GM23248 (cell line): Measurements from ENCODE around the gene LAMA3. TPM values are rescaled to one million over a fixed set of nuclear protein-coding genes. Genes with fewer than 3 reads are reported as not detected.

Experiments used
- DNase-seq: peaks from one replicate; pipeline ENCODE4 v3.0.0-alpha.2; 2015
- H2AFZ ChIP-seq: fragments of 200-600 bp; sonication (generic); 2 replicates; pipeline ENCODE4 v1.6.1; 2016; ENCODE audit warnings: antibody characterized with exemption
- H3F3A ChIP-seq: fragments of 200-600 bp; sonication (generic); 2 replicates; pipeline ENCODE4 v1.6.1; 2016; ENCODE audit warnings: mild to moderate bottlenecking, antibody characterized with exemption, mixed run types; ENCODE audit not compliant: insufficient read depth
- H3K27ac ChIP-seq: fragments of 200-600 bp; sonication (generic); 2 replicates; pipeline ENCODE4 v1.5.1; 2016; ENCODE audit warnings: mild to moderate bottlenecking
- H3K27me3 ChIP-seq: fragments of 200-600 bp; sonication (generic); replicated peaks from 2 replicates; pipeline ENCODE4 v1.6.1; 2016; ENCODE audit warnings: mild to moderate bottlenecking; ENCODE audit not compliant: insufficient read depth
- H3K36me3 ChIP-seq: fragments of 200-600 bp; sonication (generic); 2 replicates; pipeline ENCODE4 v1.6.1; 2016; ENCODE audit warnings: low read depth, mild to moderate bottlenecking
- H3K4me1 ChIP-seq: fragments of 200-600 bp; sonication (generic); 2 replicates; pipeline ENCODE4 v1.6.1; 2016; ENCODE audit warnings: mild to moderate bottlenecking; ENCODE audit not compliant: insufficient read depth
- H3K4me2 ChIP-seq: fragments of 200-600 bp; sonication (generic); one replicate; pipeline ENCODE4 v1.6.1; 2016; ENCODE audit warnings: mild to moderate bottlenecking; ENCODE audit not compliant: unreplicated experiment
- H3K4me3 ChIP-seq: fragments of 200-600 bp; sonication (generic); 2 replicates; pipeline ENCODE4 v1.5.1; 2016; ENCODE audit warnings: mild to moderate bottlenecking
- H3K79me2 ChIP-seq: fragments of 200-600 bp; sonication (generic); 2 replicates; pipeline ENCODE4 v1.6.1; 2016; ENCODE audit warnings: mild to moderate bottlenecking; ENCODE audit not compliant: insufficient read depth
- H3K9ac ChIP-seq: fragments of 200-600 bp; sonication (generic); 2 replicates; pipeline ENCODE4 v1.6.1; 2016; ENCODE audit warnings: mild to moderate bottlenecking
- H3K9me2 ChIP-seq: fragments of 200-600 bp; sonication (generic); 2 replicates; pipeline ENCODE4 v1.6.1; 2016; ENCODE audit warnings: mixed run types, mild to moderate bottlenecking, moderate library complexity; ENCODE audit not compliant: insufficient read depth
- H3K9me3 ChIP-seq: fragments of 200-600 bp; sonication (generic); one replicate; pipeline ENCODE4 v1.6.1; 2017; ENCODE audit warnings: low read depth
- H4K20me1 ChIP-seq: fragments of 200-600 bp; sonication (generic); 2 replicates; pipeline ENCODE4 v1.6.0; 2016; ENCODE audit not compliant: insufficient read depth
- EZH2 ChIP-seq: fragments of 200-600 bp; sonication (generic); IDR thresholded peaks from 2 replicates; pipeline ENCODE4 v1.6.1; 2018; ENCODE audit warnings: antibody characterized with exemption, mild to moderate bottlenecking; ENCODE audit not compliant: insufficient read depth, poor library complexity, severe bottlenecking
- EZH2phosphoT487 ChIP-seq: fragments of 200-600 bp; sonication (generic); IDR thresholded peaks from 2 replicates; pipeline ENCODE4 v1.6.1; 2018; ENCODE audit warnings: antibody characterized with exemption, moderate library complexity, mild to moderate bottlenecking, low read depth; ENCODE audit not compliant: insufficient read depth
- WGBS, 2 experiments: methylation state at CpG; one replicate each; pipeline ENCODE4 v1.1.6; 2015 to 2017; ENCODE audit warnings: low lambda C conversion rate in 2 of 2, low coverage in 1 of 2; ENCODE audit errors: missing lambda C conversion rate in 2 of 2; 5-methylcytosine and 5-hydroxymethylcytosine counted together
- in situ Hi-C: fragments of 300-500 bp; cut with MboI; formaldehyde crosslinking; loops from 2 replicates; pipeline ENCODE4 v1.15.0; 2020
- polyA plus RNA-seq: library from polyadenylated mRNA; unstranded; fragments of >200 nt; fragmentation: Nextera tagmentation; extraction: Ambion mirVana; gene quantifications from 2 replicates; pipeline ENCODE4 v1.2.1, GENCODE V29; 2016
- total RNA-seq: library from RNA; depleted of rRNA; stranded (reverse); fragments of >200 nt; shearing (Covaris generic); gene quantifications from 2 replicates; pipeline ENCODE4 v1.2.3, GENCODE V29; 2014

The LAMA3 gene
- total and polyA plus RNA-seq, 2 experiments from 2014 or later: 0.93 to 1.9 TPM

- Histone ChIP-seq H3K9me3 (no peaks in the 10 kb centered on the region), H3F3A (no peaks in the 10 kb centered on the region), H3K4me2 (no peak overlapping the region), H4K20me1 (no peaks in the 10 kb centered on the region), H3K9ac (no peak overlapping the region), H3K27ac (no peak overlapping the region), H3K79me2 (no peaks in the 10 kb centered on the region), H3K9me2 (no peaks in the 10 kb centered on the region), H3K4me3 (no peak overlapping the region), H2AFZ (no peak overlapping the region), H3K27me3 (no peaks in the 10 kb centered on the region), H3K4me1 (no peaks in the 10 kb centered on the region), H3K36me3 (no peaks in the 10 kb centered on the region)
- peak; percentile 52 for DNase-seq
- WGBS, 2 experiments: 11 to 25% methylated on average over 10 of the region's 10 CpGs
- no peak for TF ChIP-seq EZH2phosphoT487
- TF ChIP-seq EZH2: no peak
- in situ Hi-C loops: no loop called here
Measured at GRCh38 chr18:23958036-23958435, 268.8 kb downstream of the LAMA3 start.

GRCh38 chr18:23963443-23964165, 274.4 kb downstream of the LAMA3 start:
- TF ChIP-seq EZH2phosphoT487 (no peak), EZH2 (no peak)
- Histone ChIP-seq H3K27ac (no peak overlapping the region), H3K4me3 (no peak overlapping the region), H2AFZ (no peak overlapping the region), H3K4me2 (no peak overlapping the region), H3K79me2 (no peaks in the 10 kb centered on the region), H3K9me2 (no peaks in the 10 kb centered on the region), H3K9ac (no peak overlapping the region), H3F3A (no peaks in the 10 kb centered on the region), H3K9me3 (no peaks in the 10 kb centered on the region), H3K27me3 (0 out of 2 replicates have a peak, but pooled peaks cover 4% of the 10 kb centered on the region), H3K36me3 (no peaks in the 10 kb centered on the region), H3K4me1 (no peaks in the 10 kb centered on the region), H4K20me1 (no peaks in the 10 kb centered on the region)
- no peak for DNase-seq
- WGBS, 2 experiments: 56 to 58% methylated on average over 3 of the region's 3 CpGs
- in situ Hi-C loops: no loop called here

- H3K4me2 ChIP-seq: no peak overlapping the region
- no peak overlapping the region for H3K27ac ChIP-seq
- no peaks in the 10 kb centered on the region for H3K4me1 ChIP-seq
- peak overlapping the region; percentile 24; the same call in 1 of the 2 replicates for H2AFZ ChIP-seq
- 0 out of 2 replicates have a peak, but pooled peaks cover 4% of the 10 kb centered on the region for H3K27me3 ChIP-seq
- no peak overlapping the region for H3K4me3 ChIP-seq
- TF ChIP-seq EZH2: no peak
- no peak for TF ChIP-seq EZH2phosphoT487
- no peaks in the 10 kb centered on the region for H4K20me1 ChIP-seq
- in situ Hi-C loops: no loop called here
- 81 to 90% methylated on average over 11 of the region's 11 CpGs for WGBS, 2 experiments
- H3K9ac ChIP-seq: no peak overlapping the region
- H3K79me2 ChIP-seq: no peaks in the 10 kb centered on the region
- H3K9me3 ChIP-seq: no peaks in the 10 kb centered on the region
- H3F3A ChIP-seq: no peaks in the 10 kb centered on the region
- H3K9me2 ChIP-seq: no peaks in the 10 kb centered on the region
- no peaks in the 10 kb centered on the region for H3K36me3 ChIP-seq
- DNase-seq: no peak
Measured at GRCh38 chr18:23964282-23965238, 275.3 kb downstream of the LAMA3 start.

GRCh38 chr18:23966909-23967308, 277.7 kb downstream of the LAMA3 start:
- DNase-seq: no peak
- H3K4me1 ChIP-seq: no peaks in the 10 kb centered on the region
- no peaks in the 10 kb centered on the region for H3K36me3 ChIP-seq
- H3F3A ChIP-seq: no peaks in the 10 kb centered on the region
- no peak overlapping the region for H3K27ac ChIP-seq
- H4K20me1 ChIP-seq: no peaks in the 10 kb centered on the region
- H2AFZ ChIP-seq: no peak overlapping the region
- H3K79me2 ChIP-seq: no peaks in the 10 kb centered on the region
- in situ Hi-C loops: no loop called here
- H3K27me3 ChIP-seq: 0 out of 2 replicates have a peak, but pooled peaks cover 4% of the 10 kb centered on the region
- H3K4me3 ChIP-seq: no peak overlapping the region
- H3K4me2 ChIP-seq: no peak overlapping the region
- H3K9me2 ChIP-seq: no peaks in the 10 kb centered on the region
- no peak overlapping the region for H3K9ac ChIP-seq
- 79 to 86% methylated on average over 8 of the region's 8 CpGs for WGBS, 2 experiments
- TF ChIP-seq EZH2phosphoT487: no peak
- TF ChIP-seq EZH2: no peak
- no peaks in the 10 kb centered on the region for H3K9me3 ChIP-seq
